ENCODE results near the gene PRRT3.

Gene PRRT3

DNA sequence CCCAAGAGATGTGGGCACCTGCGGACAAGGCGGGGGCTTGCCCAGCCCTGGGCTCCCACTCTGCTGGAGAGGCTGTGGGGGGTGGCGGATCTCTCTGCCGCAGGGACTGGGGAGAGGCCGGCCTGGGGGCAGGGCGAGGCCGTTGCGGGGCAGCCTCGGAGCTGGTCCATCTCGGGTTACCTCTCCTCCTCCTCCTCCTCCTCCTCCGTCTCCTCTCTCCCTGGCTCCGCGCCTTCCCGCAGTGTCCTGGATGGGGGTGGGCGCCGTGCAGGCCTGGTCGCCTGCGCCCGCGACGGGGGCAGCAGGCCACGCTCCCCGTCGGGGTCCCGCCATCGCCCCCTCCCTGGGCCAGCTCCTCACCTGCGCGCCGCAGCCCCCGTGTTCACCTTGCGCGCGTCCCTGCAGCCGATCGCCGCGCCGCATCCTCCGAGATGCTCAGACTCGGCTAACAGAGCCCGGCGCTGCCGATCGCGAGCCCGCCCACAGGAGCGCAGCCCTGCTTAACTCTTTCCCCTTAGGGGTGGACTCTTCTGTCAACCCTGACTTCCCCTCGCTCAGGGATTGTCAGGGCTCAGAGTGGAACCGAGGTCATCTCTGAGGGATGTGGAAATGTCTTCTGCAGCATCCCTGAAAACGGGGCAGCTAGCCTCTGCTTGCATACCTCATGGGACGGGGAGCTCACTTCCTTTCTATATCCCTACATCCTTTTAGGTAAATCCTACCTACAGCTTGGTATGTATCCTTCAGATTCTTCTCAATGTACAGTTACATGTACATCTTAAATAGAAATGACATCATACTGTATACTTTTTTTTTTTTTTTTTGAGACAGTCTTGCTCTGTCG, at the start of gene PRRT3:
Gene PRRT3 (minus strand): TSS at position 447 of the 844 bp plus-strand sequence. CDS start 2,293 bp downstream, outside the sequence.
- in situ Hi-C loops (cut with HindIII; ENCODE audit: low sequenced_read_pairs) = no loop called here

- in situ Hi-C loops (cut with HindIII; ENCODE audit: low sequenced_read_pairs) = no loop called here
Measured at GRCh38 chr3:10000686-10001085, 48.5 kb upstream of the PRRT3 start.

DNA sequence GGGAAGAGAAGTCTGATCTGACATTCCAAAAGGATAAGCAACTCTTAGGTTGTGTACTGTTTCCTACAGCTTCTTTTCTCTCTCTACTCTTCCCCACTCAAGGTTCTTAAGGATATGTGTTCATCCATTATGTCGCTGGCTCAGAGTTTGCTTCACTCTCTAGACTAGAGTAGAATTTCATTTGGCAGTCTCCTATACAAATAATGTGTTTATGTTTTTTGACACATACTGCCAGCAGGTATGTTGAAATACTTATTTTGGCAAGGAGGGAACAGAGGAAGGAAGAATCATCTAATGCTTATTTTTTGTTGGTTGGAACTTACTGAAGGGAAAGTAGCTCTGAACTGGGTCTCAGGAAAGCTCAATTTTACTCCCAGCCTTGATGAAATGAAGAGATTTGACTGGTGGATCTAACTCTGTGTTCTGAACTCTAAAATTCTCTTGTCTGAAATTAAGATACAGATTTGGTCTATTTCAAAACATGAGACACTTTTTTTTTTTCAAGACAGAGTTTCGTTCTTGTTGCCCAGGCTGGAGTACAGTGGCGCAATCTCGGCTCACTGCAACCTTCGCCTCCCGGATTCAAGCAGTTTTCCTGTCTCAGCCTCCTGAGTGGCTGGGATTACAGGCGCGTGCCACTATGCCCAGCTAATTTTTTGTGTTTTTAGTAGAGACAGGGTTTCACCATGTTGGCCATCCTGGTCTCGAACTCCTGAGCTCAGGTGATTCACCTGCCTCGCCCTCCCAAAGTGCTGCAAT, 42.1 kb upstream of the PRRT3 start:
- in situ Hi-C loops (cut with HindIII; ENCODE audit: low sequenced_read_pairs) = no loop called here

GRCh38 chr3:9986230-9986725, 34.1 kb upstream of the PRRT3 start:
- in situ Hi-C loops (cut with HindIII; ENCODE audit: low sequenced_read_pairs) = no loop called here

DNA sequence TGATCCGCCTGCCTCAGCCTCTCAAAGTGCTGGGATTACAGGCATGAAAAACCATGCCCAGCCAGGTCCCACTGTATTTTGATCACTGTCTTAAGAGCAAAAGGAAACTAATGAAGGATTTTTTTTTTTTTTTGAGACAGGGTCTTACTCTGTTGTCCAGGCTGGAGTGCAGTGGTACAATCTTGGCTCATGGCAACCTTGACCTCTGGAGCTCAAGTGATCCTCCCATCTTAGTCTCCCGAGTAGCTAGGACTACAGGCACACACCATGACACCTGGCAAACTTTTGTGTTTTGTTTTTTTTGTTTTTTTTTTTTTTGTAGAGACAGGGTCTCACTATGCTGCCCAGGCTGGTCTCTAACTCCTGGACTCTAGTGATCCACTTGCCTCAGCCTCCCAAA, 28.0 kb upstream of the PRRT3 start:
- in situ Hi-C loops (cut with HindIII; ENCODE audit: low sequenced_read_pairs) = no loop called here

- in situ Hi-C loops (cut with HindIII; ENCODE audit: low sequenced_read_pairs) = no loop called here
Measured at GRCh38 chr3:9978710-9979305, 26.6 kb upstream of the PRRT3 start.

GRCh38 chr3:9976721-9977709, 24.8 kb upstream of the PRRT3 start:
- in situ Hi-C loops (cut with HindIII; ENCODE audit: low sequenced_read_pairs) = no loop called here

GRCh38 chr3:9970020-9970652, 17.9 kb upstream of the PRRT3 start:
- in situ Hi-C loops (cut with HindIII; ENCODE audit: low sequenced_read_pairs) = no loop called here

DNA sequence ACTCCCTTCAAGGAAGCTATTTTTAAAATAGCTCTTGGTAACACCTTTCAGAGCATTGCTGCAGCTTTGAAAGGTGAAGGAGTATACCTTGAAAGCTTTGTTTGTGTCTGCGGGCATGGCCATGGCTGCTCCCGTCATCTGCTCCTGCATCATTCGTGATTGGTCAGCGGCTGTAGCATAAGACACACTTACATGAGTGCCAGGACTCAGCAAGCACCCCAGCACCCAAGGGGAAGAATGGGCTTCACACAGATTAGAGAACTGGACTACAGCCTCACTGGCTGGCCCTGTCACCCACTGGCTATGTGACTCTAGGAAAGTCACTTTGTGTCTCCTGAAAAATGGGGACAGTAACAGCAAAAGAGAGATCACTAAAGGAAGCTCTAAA, 17.4 kb upstream of the PRRT3 start:
- in situ Hi-C loops (cut with HindIII; ENCODE audit: low sequenced_read_pairs) = no loop called here

GRCh38 chr3:9966841-9967240, 14.6 kb upstream of the PRRT3 start:
- in situ Hi-C loops (cut with HindIII; ENCODE audit: low sequenced_read_pairs) = no loop called here

GRCh38 chr3:9965200-9965875, 13.1 kb upstream of the PRRT3 start:
- in situ Hi-C loops (cut with HindIII; ENCODE audit: low sequenced_read_pairs) = no loop called here

GRCh38 chr3:9957214-9957613, 5.0 kb upstream of the PRRT3 start:
- in situ Hi-C loops (cut with HindIII; ENCODE audit: low sequenced_read_pairs) = no loop called here

GRCh38 chr3:9955611-9956352, 3.6 kb upstream of the PRRT3 start:
- in situ Hi-C loops (cut with HindIII; ENCODE audit: low sequenced_read_pairs) = no loop called here

- in situ Hi-C loops (cut with HindIII; ENCODE audit: low sequenced_read_pairs) = no loop called here
Measured at GRCh38 chr3:9955067-9955502, 2.9 kb upstream of the PRRT3 start.

GRCh38 chr3:9951598-9951961, 628 bp downstream of the PRRT3 start:
- in situ Hi-C loops (cut with HindIII; ENCODE audit: low sequenced_read_pairs) = no loop called here

DNA sequence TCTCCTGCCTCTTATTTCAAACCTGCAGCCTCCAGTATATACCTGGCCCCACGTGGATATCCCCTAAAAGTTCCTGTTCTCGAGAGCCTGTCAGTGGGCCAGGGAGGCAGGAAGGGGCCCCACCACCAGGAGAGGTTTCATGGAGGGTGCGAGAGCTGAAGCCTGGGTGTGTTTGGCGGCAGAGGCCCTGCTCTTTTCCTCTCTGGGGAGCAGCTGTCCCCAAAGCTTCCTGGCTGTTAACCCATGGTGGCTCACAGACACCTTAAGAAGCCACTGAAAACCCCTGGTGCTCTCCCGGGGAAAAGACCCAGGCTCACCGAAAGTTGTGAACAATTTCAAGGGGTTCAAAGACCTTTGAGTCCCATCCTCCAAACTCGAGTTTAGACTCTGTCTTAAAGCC, 1.1 kb downstream of the PRRT3 start:
- in situ Hi-C loops (cut with HindIII; ENCODE audit: low sequenced_read_pairs) = no loop called here

DNA sequence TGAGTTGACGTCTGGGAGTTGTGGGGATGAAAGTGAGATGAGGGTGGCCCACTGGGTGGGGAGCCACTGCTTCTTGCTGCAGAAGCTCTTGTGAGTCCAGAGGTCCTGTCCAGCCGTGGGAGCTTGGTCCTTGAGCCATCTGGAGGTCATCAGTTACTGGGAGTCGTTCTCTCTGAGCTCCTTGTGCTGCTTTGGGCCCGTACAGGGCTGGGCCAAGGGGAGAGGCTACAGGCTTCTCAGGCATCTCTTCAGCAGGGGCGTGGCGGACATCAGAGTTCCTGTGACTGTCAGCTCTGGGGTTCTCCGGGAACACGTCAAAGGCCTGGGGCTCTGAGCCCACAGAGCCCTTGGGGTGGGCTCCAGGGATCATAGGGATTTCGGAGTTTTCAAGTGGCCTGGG, 2.6 kb downstream of the PRRT3 start:
- in situ Hi-C loops (cut with HindIII; ENCODE audit: low sequenced_read_pairs) = no loop called here

- in situ Hi-C loops (cut with HindIII; ENCODE audit: low sequenced_read_pairs) = no loop called here
Measured at GRCh38 chr3:9949115-9949514, 3.1 kb downstream of the PRRT3 start.

GRCh38 chr3:9948586-9948985, 3.6 kb downstream of the PRRT3 start:
- in situ Hi-C loops (cut with HindIII; ENCODE audit: low sequenced_read_pairs) = no loop called here
